NCI-H2227 (cell line): ENCODE measurements around the gene FCRLA.
"Not testable (repeated sequence)": the region's sequence is repeated elsewhere in the genome, so short reads cannot be mapped to it uniquely, and the experiment has no call there.

Experiments used
- DNase-seq: peaks from one replicate; lab custom pipeline; 2025; ENCODE audit not compliant: unreplicated experiment; lab: John Stamatoyannopoulos, UW

FCRLA gene

DNA sequence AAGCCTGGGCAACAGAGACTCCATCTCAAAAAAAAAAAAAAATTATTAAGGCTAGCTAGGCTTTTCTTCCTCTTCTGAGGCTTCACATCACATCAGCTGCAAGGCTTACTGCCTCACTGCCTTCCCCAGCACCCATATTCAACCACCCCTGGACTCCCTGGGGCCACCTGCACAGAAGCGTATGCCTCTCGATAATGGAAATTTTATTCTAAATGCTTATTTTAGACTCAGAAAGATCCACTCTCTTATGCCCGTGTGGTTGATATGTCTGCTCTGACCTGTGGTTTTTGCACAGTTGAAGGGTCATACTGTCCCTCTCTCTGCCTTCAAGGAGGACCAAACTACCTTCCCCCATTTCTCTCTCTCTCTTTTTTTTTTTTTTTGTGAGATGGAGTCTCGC is 1.5 kb upstream of the FCRLA start:
- DNase-seq, result no peak

GRCh38 chr1:161706113-161706481 is 932 bp upstream of the FCRLA start:
- no peak for DNase-seq

DNA sequence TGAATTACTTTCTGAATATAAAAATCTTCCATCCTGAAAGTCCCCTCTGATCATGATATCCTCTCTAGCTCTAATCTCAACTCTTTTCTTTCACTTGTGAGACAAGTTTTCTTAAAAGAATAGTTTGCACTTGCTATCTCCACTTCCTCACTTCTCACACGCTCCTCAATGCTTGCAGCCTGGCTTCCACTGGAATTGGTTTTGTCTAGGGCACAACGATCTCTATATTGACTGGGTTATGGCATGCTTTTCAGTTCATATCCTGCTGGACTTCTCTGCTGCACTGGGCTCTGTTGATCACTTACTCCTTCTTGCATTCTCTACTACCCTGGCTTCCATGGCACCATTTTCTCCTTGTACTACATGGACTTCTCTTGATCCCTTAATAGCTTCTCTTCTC is 474 bp downstream of the FCRLA start:
- no peak for DNase-seq

DNA sequence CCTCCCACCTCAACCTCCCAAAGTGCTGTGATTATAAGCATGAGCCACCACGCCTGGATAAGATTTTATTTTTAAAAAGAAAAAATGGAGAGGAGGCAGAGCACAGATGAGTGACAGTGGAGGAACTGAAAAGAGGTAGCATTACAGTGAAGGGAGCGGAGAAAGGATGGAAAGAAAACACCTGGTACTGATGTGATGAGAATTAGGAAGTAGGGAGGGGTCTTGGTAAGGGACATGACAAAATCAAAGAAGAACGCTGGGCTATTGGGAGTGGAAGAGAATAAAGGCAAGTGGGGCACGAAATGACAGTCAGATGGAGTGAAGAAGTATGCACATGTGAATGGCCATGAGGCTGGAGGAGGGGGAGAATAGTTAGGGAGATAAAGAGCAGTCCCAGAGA is 2.3 kb downstream of the FCRLA start:
- DNase-seq, result no peak

GRCh38 chr1:161710560-161710959 is 3.5 kb downstream of the FCRLA start:
- no peak for DNase-seq

GRCh38 chr1:161718559-161719324 is 11.7 kb downstream of the FCRLA start:
- no peak for DNase-seq

DNA sequence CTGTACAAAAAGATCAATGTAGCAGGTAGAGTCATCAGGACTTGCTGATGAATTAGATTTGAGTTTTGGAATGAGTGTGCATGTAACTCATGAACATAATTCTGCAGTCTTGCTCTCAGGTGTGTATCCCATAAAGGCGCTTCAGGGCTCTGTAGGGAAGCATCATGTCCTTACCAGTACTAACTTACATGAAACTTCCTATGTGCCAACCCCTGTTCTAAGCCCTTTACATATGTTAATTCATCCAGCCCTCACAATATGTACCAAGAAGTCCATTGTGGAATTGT is 12.2 kb downstream of the FCRLA start:
- DNase-seq, result no peak

GRCh38 chr1:161720422-161720821 is 13.4 kb downstream of the FCRLA start:
- DNase-seq, result no peak

DNA sequence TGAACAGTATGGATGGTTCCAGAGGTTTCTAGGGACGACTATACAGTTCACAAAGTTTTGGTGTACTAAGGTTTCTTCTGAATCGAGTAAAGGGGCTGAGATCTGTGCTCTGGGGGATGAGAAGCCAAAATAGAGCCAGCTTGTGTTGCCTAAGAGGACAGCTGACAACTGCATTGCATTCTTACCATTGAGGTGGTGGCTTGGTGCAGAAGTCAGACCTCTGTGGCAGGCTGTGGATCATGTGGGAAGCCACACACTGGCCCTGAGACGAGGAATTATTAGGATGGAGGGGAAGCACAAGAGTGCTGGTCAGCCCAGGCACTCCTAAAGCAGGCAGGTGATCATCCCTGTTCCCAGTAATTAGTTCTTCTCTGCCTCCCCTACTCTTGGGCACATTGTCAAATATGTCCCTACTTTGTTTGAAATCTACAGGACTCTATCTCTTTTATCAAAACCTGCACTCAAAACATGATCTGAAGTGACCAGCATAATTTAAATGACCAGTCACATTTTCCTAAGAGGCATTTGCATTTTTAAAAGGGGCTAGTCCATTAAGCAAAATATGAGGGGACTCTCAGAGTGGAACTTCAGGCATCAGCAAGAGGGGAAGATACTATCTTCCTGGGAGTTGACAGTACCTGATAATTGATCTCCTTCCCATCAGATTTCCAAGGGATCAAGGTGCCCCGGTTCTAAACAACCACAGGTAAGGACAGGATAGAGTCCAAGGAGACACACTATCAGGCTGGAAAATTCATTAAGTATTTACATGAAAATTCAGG is 14.1 kb downstream of the FCRLA start, which contains the start of gene FCRLB:
TSS of gene FCRLB (plus strand) at position 589 of the 782 bp plus-strand sequence. CDS start 1,129 bp downstream, outside the sequence.
- no peak for DNase-seq

- no peak for DNase-seq
Observed at GRCh38 chr1:161721738-161722343, 14.8 kb downstream of the FCRLA start.

- no peak for DNase-seq
Observed at GRCh38 chr1:161722406-161722805, 15.4 kb downstream of the FCRLA start.

DNA sequence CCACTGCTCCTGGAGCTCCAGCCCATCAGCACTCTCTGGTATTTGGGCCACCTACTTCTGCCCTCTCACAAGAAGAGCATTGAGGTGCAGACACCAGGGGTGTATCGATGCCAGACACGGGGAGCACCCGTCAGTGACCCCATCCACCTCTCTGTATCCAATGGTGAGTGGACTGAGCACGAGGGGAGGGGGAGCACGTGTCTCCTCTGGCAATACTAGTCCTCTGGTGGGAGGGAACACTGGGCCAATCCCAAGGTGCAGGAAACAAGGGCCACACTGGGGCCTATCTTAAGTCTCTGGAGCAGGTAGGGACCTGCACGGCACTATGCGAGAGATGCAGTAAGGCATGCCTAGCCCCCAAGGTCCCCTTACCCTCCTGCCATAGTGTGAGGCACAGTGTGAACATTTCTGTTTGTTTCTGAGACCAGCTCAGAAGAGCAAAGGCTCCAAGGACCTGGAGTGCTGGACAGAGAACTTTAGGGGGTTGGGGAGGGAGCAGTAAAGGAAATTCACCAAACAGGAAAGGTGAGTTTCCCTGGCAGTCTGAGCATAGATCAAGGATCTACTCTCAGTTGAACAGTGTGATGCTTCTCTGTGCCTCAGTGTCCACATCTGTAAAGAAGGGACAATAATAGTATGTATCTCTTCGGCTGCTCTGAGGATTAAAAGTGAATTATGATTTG is 16.6 kb downstream of the FCRLA start:
- no peak for DNase-seq

- DNase-seq, result not testable (repeated sequence)
Observed at GRCh38 chr1:161725258-161725907, 18.4 kb downstream of the FCRLA start.

DNA sequence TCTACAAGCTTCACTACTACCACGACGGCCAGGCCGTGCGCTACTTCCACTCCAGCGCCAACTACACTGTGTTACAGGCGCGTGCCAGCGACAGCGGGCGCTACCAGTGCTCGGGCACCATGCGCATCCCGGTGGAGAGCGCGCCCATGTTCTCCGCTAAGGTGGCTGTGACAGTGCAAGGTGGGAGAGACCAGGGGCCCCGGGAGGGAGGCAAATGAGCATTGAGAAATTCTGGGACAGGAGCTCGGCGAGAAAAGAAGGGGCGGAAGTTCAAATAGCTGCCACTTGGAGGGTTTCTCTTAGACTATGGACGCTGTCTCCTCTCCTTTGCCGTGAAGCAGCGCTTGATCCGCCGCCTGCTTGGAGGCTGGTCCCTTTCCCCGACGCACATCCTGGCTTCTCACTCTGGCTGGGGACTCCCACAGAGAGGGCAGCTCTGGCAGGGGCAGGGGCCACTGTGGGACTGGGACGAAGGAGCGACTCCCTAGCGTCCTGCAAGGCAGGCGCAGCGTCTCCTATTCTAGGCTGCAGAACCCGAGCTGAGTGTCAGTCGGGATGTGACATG is 19.0 kb downstream of the FCRLA start:
- DNase-seq, result peak; percentile 58

DNA sequence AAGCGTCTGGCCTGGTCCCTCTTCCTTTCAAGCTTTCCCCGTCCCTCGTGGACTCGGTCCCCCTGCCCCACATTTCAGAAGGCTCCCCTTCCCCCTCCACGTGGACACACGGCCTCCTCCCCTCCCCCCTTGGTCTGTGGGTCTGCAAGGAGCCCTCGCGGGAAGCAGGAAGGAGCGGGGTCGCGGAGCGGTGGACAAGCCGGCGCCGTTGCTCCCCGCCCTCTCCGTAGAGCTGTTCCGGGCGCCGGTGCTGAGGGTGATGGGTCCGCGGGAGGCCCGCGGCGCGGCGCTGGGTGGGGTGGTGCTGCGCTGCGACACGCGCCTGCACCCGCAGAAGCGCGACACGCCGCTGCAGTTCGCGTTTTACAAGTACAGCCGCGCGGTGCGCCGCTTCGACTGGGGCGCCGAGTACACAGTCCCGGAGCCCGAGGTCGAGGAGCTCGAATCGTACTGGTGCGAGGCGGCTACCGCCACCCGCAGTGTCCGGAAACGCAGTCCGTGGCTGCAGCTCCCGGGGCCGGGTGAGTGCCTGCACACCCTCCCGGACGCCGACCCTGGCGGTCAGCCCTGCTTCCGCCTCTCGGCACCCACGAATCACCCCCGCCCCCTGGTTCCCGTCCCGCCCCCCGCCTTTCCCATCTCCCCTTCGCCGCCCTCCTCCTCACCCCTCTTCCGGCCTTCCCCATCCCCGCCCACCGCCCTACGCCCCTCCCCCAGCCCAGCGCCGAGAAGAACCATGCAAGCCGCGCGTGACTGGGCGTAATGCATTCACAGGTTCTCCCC is 19.6 kb downstream of the FCRLA start:
- DNase-seq, result peak; percentile 83

DNA sequence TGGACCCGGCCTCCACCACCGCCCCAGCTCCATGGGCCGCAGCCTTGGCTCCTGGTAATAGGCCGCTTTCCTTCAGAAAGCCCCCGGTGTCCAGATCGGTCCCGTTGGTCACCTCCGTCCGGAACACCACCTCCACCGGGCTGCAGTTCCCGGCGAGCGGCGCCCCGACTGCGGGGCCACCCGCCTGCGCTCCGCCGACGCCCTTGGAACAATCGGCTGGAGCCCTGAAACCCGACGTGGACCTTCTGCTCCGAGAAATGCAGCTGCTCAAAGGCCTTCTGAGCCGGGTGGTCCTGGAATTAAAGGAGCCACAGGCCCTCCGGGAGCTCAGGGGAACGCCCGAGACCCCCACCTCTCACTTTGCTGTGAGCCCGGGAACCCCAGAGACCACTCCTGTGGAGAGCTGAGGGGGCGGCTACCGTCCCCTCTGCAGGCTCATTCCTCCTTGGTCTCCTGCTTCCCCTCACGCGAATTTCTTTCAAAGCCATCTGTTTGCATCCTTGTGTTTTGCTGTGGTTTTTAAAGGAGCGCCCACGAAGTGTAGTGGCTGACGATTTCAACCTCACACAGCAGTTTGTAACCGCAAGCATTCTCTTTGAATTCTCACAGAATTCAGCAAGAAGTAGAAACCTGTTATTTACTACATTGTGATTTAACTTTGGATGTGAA is 20.4 kb downstream of the FCRLA start:
- DNase-seq, result peak; percentile 38

DNA sequence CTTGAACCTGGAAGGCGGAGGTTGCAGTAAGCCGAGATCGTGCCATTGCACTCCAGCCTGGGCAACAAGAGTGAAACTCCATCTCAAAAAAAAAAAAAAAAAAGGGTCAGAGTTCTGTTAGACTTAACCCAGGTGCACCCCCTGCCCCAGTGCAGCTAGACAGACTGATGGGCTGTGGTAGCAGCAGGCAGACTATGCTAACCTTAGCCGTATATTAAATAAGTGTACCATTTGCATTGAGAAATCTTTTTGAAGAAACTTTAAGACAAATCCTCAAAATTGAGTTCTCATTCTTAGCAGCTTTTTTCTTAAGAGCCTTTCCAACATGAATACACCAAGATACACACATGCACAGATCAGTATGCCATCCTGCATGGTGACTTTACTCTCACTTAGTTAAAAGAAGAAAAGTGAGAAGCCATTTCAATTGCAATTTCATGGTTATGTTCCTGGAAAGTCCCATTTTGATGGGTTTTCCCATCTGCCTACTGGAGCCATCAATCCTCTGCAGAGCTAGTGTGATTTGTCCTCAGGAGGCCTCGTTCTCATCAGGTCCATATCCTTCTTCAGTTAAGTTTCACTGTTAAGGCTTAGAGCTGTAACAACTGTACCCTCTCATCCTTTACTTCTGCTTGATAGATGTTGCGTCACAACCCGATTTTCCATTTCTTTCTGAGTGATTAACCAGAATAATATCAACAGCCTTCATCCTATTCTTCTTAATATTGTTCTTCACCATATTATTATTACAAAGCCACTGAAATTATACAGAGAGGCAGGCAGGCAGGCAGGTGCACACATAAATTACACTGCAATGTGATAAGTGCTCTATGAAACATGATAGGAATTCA is 21.6 kb downstream of the FCRLA start:
- DNase-seq, result no peak

- DNase-seq, result no peak
Observed at GRCh38 chr1:161730050-161730564, 23.1 kb downstream of the FCRLA start.
